PC-3 (cell line): Measurements from ENCODE around the gene DDX10. TPM values are rescaled to one million over a fixed set of nuclear protein-coding genes. Genes with fewer than 3 reads are reported as not detected.
"Not testable (repeated sequence)": the region's sequence is repeated elsewhere in the genome, so short reads cannot be mapped to it uniquely, and the experiment has no call there.

Experiments
- ATAC-seq: fragments of 200-7000 bp; cut with Tn5 transposase; 2 replicates; pipeline ENCODE4 v1.9.1; 2020; ENCODE audit warnings: mild to moderate bottlenecking, moderate library complexity
- BruUV-seq: library from RNA; stranded (reverse); fragments of 400-500 nt; replicated peaks from 2 replicates; lab custom pipeline; 2021; lab: Mats Ljungman, UMichigan
- CTCF ChIA-PET: fragments of 300-600 bp; sonication (Branson Sonifier 250); formaldehyde crosslinking; loops from one replicate; lab custom pipeline; 2022; ENCODE audit warnings: antibody characterized with exemption; lab: Charles Lee
- POLR2A ChIA-PET: fragments of 300-600 bp; sonication (Branson Sonifier 250); formaldehyde crosslinking; loops from one replicate; lab custom pipeline; 2022; ENCODE audit warnings: antibody characterized with exemption; ENCODE audit not compliant: unreplicated experiment; lab: Charles Lee
- DNase-seq: peaks from one replicate; pipeline ENCODE4 v3.0.0-alpha.2; 2015
- H2AFZ ChIP-seq: fragments of 300-600 bp; sonication (generic); 2 replicates; pipeline ENCODE4 v1.6.0; 2016; ENCODE audit warnings: antibody characterized with exemption, low read length
- H3F3A ChIP-seq: fragments of 300-600 bp; sonication (generic); one replicate; pipeline ENCODE4 v1.6.0; 2017; ENCODE audit warnings: antibody characterized with exemption, low read length, control low read depth, mild to moderate bottlenecking; ENCODE audit not compliant: unreplicated experiment
- H3K27ac ChIP-seq: fragments of 300-600 bp; sonication (generic); 2 replicates; pipeline ENCODE4 v1.5.1; 2016; ENCODE audit warnings: mild to moderate bottlenecking, low read length
- H3K27me3 ChIP-seq: fragments of 300-600 bp; sonication (generic); 2 replicates; pipeline ENCODE4 v1.6.1; 2016; ENCODE audit warnings: low read length, mixed read lengths
- H3K36me3 ChIP-seq: fragments of 300-600 bp; sonication (generic); 2 replicates; pipeline ENCODE4 v1.6.1; 2016; ENCODE audit warnings: low read depth, mixed run types, low read length, mixed read lengths
- H3K4me1 ChIP-seq: fragments of 300-600 bp; sonication (generic); 2 replicates; pipeline ENCODE4 v1.5.1; 2016; ENCODE audit warnings: low read length; ENCODE audit not compliant: insufficient read depth
- H3K4me2 ChIP-seq: fragments of 300-600 bp; sonication (generic); 2 replicates; pipeline ENCODE4 v1.6.0; 2016; ENCODE audit warnings: low read length
- H3K4me3 ChIP-seq: fragments of 300-600 bp; sonication (generic); 2 replicates; pipeline ENCODE4 v1.5.1; 2016; ENCODE audit warnings: mild to moderate bottlenecking, low read length, mixed read lengths
- H3K79me2 ChIP-seq: fragments of 300-600 bp; sonication (generic); 2 replicates; pipeline ENCODE4 v1.6.1; 2017; ENCODE audit warnings: low read length, mixed read lengths
- H3K9ac ChIP-seq: fragments of 300-600 bp; sonication (generic); 2 replicates; pipeline ENCODE4 v1.6.0; 2016; ENCODE audit warnings: mild to moderate bottlenecking, low read length
- H3K9me2 ChIP-seq: fragments of 300-600 bp; sonication (generic); replicated peaks from 2 replicates; pipeline ENCODE4 v1.6.1; 2016; ENCODE audit warnings: mixed run types, low read length, mixed read lengths
- H3K9me3 ChIP-seq: fragments of 300-600 bp; sonication (generic); 2 replicates; pipeline ENCODE4 v1.6.1; 2016; ENCODE audit warnings: low read length, mixed read lengths
- H4K20me1 ChIP-seq: fragments of 300-600 bp; sonication (generic); 2 replicates; pipeline ENCODE4 v1.6.1; 2016; ENCODE audit warnings: low read length, mixed read lengths
- EZH2 ChIP-seq: fragments of 300-600 bp; sonication (generic); IDR thresholded peaks from one replicate; pipeline ENCODE4 v1.6.1; 2017; ENCODE audit warnings: antibody characterized with exemption, mild to moderate bottlenecking, low read length; ENCODE audit not compliant: unreplicated experiment
- EZH2phosphoT487 ChIP-seq: fragments of 300-600 bp; sonication (generic); IDR thresholded peaks from 2 replicates; pipeline ENCODE4 v1.6.1; 2018; ENCODE audit warnings: mild to moderate bottlenecking, antibody characterized with exemption, low read length, borderline replicate concordance
- intact Hi-C: fragments of 100-400 bp; cut with micrococcal nuclease; formaldehyde crosslinking; loops from 2 replicates; pipeline ENCODE4 v1.9.0; 2023
- total RNA-seq: library from RNA; depleted of rRNA; stranded (reverse); fragments of >200 nt; gene quantifications from 2 replicates; pipeline ENCODE4 v1.2.3, GENCODE V29; 2014
- TF ChIP-seq, protein P1 (sequence below): fragments of 300-600 bp; sonication (generic); conservative IDR thresholded peaks from 2 replicates; pipeline ENCODE4 v1.5.1; 2017; ENCODE audit warnings: antibody characterized with exemption, low read depth, mild to moderate bottlenecking, low read length

DDX10 gene
- total RNA-seq, 1 experiment from 2014 or later = 55.2 TPM

DNA sequence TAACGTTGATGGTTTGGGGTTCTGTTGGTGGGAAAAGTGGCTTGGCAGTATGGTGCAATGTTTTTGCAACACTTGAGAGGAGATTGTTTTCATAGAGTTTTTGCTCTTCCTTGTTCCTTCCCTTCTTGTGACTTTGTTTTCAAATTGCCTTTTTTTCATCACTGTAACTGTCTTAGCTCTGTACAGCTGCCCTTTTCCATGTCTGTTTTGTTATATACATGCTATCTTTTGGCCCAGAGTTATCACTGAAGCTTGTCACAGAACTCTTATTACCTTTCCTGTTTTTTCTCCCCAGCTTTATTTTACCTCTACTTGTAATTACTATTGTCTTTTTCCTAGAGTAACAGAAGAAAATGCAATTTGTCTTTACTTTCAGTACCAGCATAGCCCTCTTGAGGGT is 154.1 kb downstream of the DDX10 start:
- intact Hi-C loops = no loop called here
- ATAC-seq (no peak), DNase-seq (no peak)
- Histone ChIP-seq H3K27ac (no peak overlapping the region), H3F3A (no peaks in the 10 kb centered on the region), H3K4me3 (no peak overlapping the region), H4K20me1 (no peaks in the 10 kb centered on the region), H3K4me2 (no peak overlapping the region), H2AFZ (no peak overlapping the region), H3K79me2 (no peaks in the 10 kb centered on the region), H3K27me3 (no peaks in the 10 kb centered on the region), H3K36me3 (no peaks in the 10 kb centered on the region), H3K9me3 (no peaks in the 10 kb centered on the region), H3K9ac (no peak overlapping the region), H3K9me2 (no peaks in the 10 kb centered on the region), H3K4me1 (no peaks in the 10 kb centered on the region)
- ChIA-PET POLR2A (interaction anchor here (0.7 kb wide), 1 partner anchor 139 kb away, joined by 4 read pairs; no protein-coding TSS in a partner anchor), CTCF (no interaction called here)
- no TSS peak for BruUV-seq
- TF ChIP-seq EZH2 = no peak
- TF ChIP-seq, protein P1, sequence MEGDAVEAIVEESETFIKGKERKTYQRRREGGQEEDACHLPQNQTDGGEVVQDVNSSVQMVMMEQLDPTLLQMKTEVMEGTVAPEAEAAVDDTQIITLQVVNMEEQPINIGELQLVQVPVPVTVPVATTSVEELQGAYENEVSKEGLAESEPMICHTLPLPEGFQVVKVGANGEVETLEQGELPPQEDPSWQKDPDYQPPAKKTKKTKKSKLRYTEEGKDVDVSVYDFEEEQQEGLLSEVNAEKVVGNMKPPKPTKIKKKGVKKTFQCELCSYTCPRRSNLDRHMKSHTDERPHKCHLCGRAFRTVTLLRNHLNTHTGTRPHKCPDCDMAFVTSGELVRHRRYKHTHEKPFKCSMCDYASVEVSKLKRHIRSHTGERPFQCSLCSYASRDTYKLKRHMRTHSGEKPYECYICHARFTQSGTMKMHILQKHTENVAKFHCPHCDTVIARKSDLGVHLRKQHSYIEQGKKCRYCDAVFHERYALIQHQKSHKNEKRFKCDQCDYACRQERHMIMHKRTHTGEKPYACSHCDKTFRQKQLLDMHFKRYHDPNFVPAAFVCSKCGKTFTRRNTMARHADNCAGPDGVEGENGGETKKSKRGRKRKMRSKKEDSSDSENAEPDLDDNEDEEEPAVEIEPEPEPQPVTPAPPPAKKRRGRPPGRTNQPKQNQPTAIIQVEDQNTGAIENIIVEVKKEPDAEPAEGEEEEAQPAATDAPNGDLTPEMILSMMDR = no peak
- TF ChIP-seq EZH2phosphoT487 = no peak

DNA sequence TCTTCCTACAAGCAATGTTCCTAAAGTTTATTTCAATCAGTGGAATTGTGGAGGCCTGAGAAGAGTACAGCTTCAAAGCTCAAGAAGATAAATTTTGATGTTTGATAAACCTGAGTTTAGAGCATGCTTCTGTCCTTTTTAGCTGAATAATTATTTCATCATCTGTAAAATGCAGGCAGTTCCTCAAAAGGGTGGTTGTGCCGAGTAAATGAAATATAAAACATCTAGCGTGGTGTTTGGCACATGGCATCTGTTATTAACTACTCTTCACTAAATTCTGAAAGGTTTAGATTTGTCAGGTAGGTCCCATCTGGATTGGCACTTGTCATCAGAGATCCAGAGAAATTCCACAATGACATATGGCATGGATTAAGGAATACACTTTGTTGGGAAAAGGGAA is 155.1 kb downstream of the DDX10 start:
- Histone ChIP-seq H3K27ac (no peak overlapping the region), H3K36me3 (no peaks in the 10 kb centered on the region), H2AFZ (no peak overlapping the region), H3K4me1 (peaks cover 5% of the 10 kb centered on the region), H3K9me2 (no peaks in the 10 kb centered on the region), H4K20me1 (no peaks in the 10 kb centered on the region), H3K9me3 (no peaks in the 10 kb centered on the region), H3K79me2 (no peaks in the 10 kb centered on the region), H3K4me3 (no peak overlapping the region), H3K27me3 (no peaks in the 10 kb centered on the region), H3K9ac (no peak overlapping the region), H3F3A (no peaks in the 10 kb centered on the region), H3K4me2 (no peak overlapping the region)
- intact Hi-C loops = no loop called here
- CTCF ChIA-PET = no interaction called here
- BruUV-seq = no TSS peak
- POLR2A ChIA-PET = interaction anchor here (0.7 kb wide), 1 partner anchor 195 kb away, joined by 5 read pairs; no protein-coding TSS in a partner anchor
- DNase-seq (no peak), ATAC-seq (no peak)
- TF ChIP-seq EZH2phosphoT487 = no peak

DNA sequence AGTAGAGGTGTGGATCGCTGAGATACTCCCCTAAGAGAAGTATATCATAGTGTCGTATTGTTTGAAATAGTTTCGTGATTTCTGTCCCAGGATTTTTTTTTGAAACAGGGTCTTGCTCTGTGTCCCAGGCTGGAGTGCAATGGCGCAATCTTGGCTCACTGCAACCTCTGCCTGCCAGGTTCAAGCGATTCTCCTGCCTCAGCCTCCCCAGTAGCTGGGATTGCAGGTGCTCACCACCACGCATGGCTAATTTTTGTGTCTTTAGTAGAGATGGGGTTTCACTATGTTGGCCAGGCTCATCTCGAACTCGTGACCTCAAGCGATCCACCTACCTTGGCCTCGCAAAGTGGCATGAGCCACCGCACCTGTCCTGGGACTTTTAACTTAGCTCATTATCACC is 159.1 kb downstream of the DDX10 start:
- H4K20me1 ChIP-seq, H3K4me3 ChIP-seq, H3K4me2 ChIP-seq, H3K36me3 ChIP-seq, POLR2A ChIA-PET, BruUV-seq, H3K27ac ChIP-seq, H2AFZ ChIP-seq, H3K9me3 ChIP-seq, DNase-seq, H3K27me3 ChIP-seq, H3K4me1 ChIP-seq, H3K9me2 ChIP-seq, CTCF ChIA-PET, ATAC-seq, H3K79me2 ChIP-seq, H3K9ac ChIP-seq, intact Hi-C loops, H3F3A ChIP-seq: not testable (repeated sequence)

DNA sequence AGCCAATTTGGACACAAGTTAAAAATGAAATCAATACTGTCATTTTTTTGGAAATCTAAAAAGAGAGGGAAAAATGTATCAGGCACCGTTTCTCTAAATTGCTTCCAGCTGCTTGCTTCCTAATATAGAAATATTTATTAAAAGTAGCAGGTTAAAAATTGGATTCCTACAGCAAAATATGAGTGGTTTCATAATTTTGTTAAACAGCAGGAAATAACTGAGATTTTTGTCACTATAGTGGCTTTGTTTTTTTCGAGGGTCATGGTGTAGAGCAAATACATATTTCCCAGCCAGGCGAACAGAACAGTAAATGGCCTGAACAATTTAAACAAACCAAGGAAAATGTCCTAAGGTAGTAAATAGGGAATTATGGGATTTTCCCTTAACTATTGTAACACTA is 159.7 kb downstream of the DDX10 start:
- no peak for DNase-seq
- H2AFZ ChIP-seq = no peak overlapping the region
- H3K9me2 ChIP-seq = no peaks in the 10 kb centered on the region
- no peaks in the 10 kb centered on the region for H3F3A ChIP-seq
- peaks cover 7% of the 10 kb centered on the region for H3K4me1 ChIP-seq
- H4K20me1 ChIP-seq = no peaks in the 10 kb centered on the region
- no peak for ATAC-seq
- no peaks in the 10 kb centered on the region for H3K9me3 ChIP-seq
- no peak overlapping the region for H3K4me3 ChIP-seq
- CTCF ChIA-PET = no interaction called here
- H3K27ac ChIP-seq = no peak overlapping the region
- intact Hi-C loops = no loop called here
- H3K4me2 ChIP-seq = no peak overlapping the region
- no peak for TF ChIP-seq EZH2
- no peak for TF ChIP-seq EZH2phosphoT487
- TF ChIP-seq, protein P1 = no peak
- no peaks in the 10 kb centered on the region for H3K79me2 ChIP-seq
- no TSS peak for BruUV-seq
- POLR2A ChIA-PET = no interaction called here
- H3K9ac ChIP-seq = no peak overlapping the region
- H3K36me3 ChIP-seq = no peaks in the 10 kb centered on the region
- H3K27me3 ChIP-seq = no peaks in the 10 kb centered on the region
